Omental fat pad (tissue), 4 donors: ENCODE measurements around the gene RYR2. TPM values are rescaled to one million over a fixed set of nuclear protein-coding genes. Genes with fewer than 3 reads are reported as not detected.

Source experiments
- ATAC-seq: fragments of 150-250 bp; one replicate; pipeline ENCODE4 v1.9.1; 2016; ENCODE audit warnings: mild to moderate bottlenecking, moderate library complexity; ENCODE audit not compliant: low FRiP score
- DNase-seq: peaks from one replicate; pipeline ENCODE4 v3.0.0-alpha.2; 2019; ENCODE audit warnings: low spot score
- CTCF ChIP-seq, 3 donors: fragments of 450-650 bp; IDR thresholded peaks; one replicate each; pipeline ENCODE4 v1.5.1; 2016 to 2017; ENCODE audit warnings: antibody characterized with exemption in 3 of 3, mild to moderate bottlenecking in 3 of 3, moderate library complexity in 2 of 3
- total RNA-seq, 4 donors: library from RNA; depleted of rRNA; stranded (reverse); fragments of >200 nt; gene quantifications; one replicate each; pipeline ENCODE4 v1.1.0, GENCODE V29; 2016

The RYR2 gene
- total RNA-seq, 4 donors from 2014 or later = 0.19 to 2.4 (median 1.2) TPM

- DNase-seq (no peak), ATAC-seq (no peak)
- TF ChIP-seq CTCF (IDR thresholded peaks at IDR 0.05) = no peak
Measured at GRCh38 chr1:237232501-237232900, 190.5 kb downstream of the RYR2 start.

GRCh38 chr1:237235091-237235490, 193.1 kb downstream of the RYR2 start:
- TF ChIP-seq CTCF (IDR thresholded peaks at IDR 0.05) = no peak
- DNase-seq (no peak), ATAC-seq (no peak)

- TF ChIP-seq CTCF (IDR thresholded peaks at IDR 0.05) = no peak
- no peak for DNase-seq
- no peak for ATAC-seq
Measured at GRCh38 chr1:237237721-237238120, 195.7 kb downstream of the RYR2 start.

GRCh38 chr1:237239248-237239647, 197.3 kb downstream of the RYR2 start:
- ATAC-seq = no peak
- no peak for DNase-seq
- TF ChIP-seq CTCF (IDR thresholded peaks at IDR 0.05) = no peak

- no peak for TF ChIP-seq CTCF (IDR thresholded peaks at IDR 0.05)
- no peak for ATAC-seq
- DNase-seq = no peak
Measured at GRCh38 chr1:237241038-237241437, 199.1 kb downstream of the RYR2 start.

- ATAC-seq (no peak), DNase-seq (no peak)
- TF ChIP-seq CTCF (IDR thresholded peaks at IDR 0.05) = no peak
Measured at GRCh38 chr1:237244778-237245177, 202.8 kb downstream of the RYR2 start.

- TF ChIP-seq CTCF (IDR thresholded peaks at IDR 0.05) = no peak
- DNase-seq (no peak), ATAC-seq (no peak)
Measured at GRCh38 chr1:237247442-237247841, 205.5 kb downstream of the RYR2 start.
